CD14-positive monocyte (primary cell): ENCODE data around the gene CKM. TPM values are rescaled to one million over a fixed set of nuclear protein-coding genes. Genes with fewer than 3 reads are reported as not detected.

Experiments
- DNase-seq, 3 donors: peaks; one replicate each; pipeline ENCODE4 v3.0.0-alpha.2; 2011 to 2022
- H2AFZ ChIP-seq: 2 replicates; pipeline ENCODE4 v1.6.0; 2012; ENCODE audit warnings: mild to moderate bottlenecking, low read depth, low read length, inconsistent platforms; ENCODE audit not compliant: insufficient read depth, poor library complexity, severe bottlenecking
- H3K27ac ChIP-seq, 2 donors: 1 replicate in 1 of 2; 2 replicates in 1 of 2; pipeline ENCODE4 v1.5.1; 2012 to 2013; ENCODE audit warnings: low read length in 2 of 2, control low read depth in 1 of 2, inconsistent platforms in 1 of 2, low read depth in 1 of 2, mild to moderate bottlenecking in 1 of 2
- H3K27me3 ChIP-seq, 2 donors: one replicate each; pipeline versions ENCODE4 v1.6.0 to v1.6.1; 2011 to 2013; ENCODE audit warnings: low read length in 2 of 2; ENCODE audit not compliant: control insufficient read depth in 2 of 2, insufficient read depth in 2 of 2
- H3K36me3 ChIP-seq, 2 donors: replicated peaks in 1 of 2; 1 replicate in 1 of 2; 2 replicates in 1 of 2; pipeline versions ENCODE4 v1.5.1 to v1.6.1; 2012 to 2013; ENCODE audit warnings: low read length in 2 of 2, control low read depth in 1 of 2, inconsistent platforms in 1 of 2, mild to moderate bottlenecking in 1 of 2; ENCODE audit not compliant: insufficient read depth in 2 of 2, control insufficient read depth in 1 of 2
- H3K4me1 ChIP-seq, 2 donors: 1 replicate in 1 of 2; 2 replicates in 1 of 2; pipeline versions ENCODE4 v1.5.1 to v1.6.1; 2012 to 2013; ENCODE audit warnings: low read length in 2 of 2, control low read depth in 1 of 2, inconsistent platforms in 1 of 2, mild to moderate bottlenecking in 1 of 2, moderate library complexity in 1 of 2; ENCODE audit not compliant: insufficient read depth in 2 of 2, control insufficient read depth in 1 of 2
- H3K4me2 ChIP-seq: replicated peaks from 2 replicates; pipeline ENCODE3; 2012; ENCODE audit warnings: low read length, moderate library complexity, mild to moderate bottlenecking; ENCODE audit not compliant: poor library complexity, severe bottlenecking; ENCODE audit errors: extremely low read depth
- H3K4me3 ChIP-seq, 3 experiments: fragments of 200-600 bp in 1 of 3; sonication (generic) in 1 of 3; replicated peaks in 1 of 3; 1 replicate in 2 of 3; 2 replicates in 1 of 3; pipeline ENCODE4 v1.5.1; 2011 to 2013; ENCODE audit warnings: low read length in 3 of 3, mild to moderate bottlenecking in 3 of 3, control low read depth in 2 of 3, low read depth in 2 of 3, inconsistent platforms in 1 of 3, moderate library complexity in 1 of 3
- H3K79me2 ChIP-seq: 2 replicates; pipeline ENCODE4 v1.6.0; 2012; ENCODE audit warnings: mild to moderate bottlenecking, control low read depth, inconsistent platforms, low read length, moderate library complexity; ENCODE audit not compliant: insufficient read depth
- H3K9ac ChIP-seq: 2 replicates; pipeline ENCODE4 v1.6.0; 2017; ENCODE audit warnings: low read length, mild to moderate bottlenecking; ENCODE audit not compliant: insufficient read depth, poor library complexity, severe bottlenecking
- H3K9me3 ChIP-seq, 2 donors: replicated peaks in 1 of 2; 1 replicate in 1 of 2; 2 replicates in 1 of 2; pipeline versions ENCODE4 v1.5.1 to v1.6.1; 2012 to 2013; ENCODE audit warnings: low read length in 2 of 2, control low read depth in 1 of 2; ENCODE audit not compliant: control insufficient read depth in 1 of 2, insufficient read depth in 1 of 2
- H4K20me1 ChIP-seq: 2 replicates; pipeline ENCODE4 v1.6.0; 2012; ENCODE audit warnings: mild to moderate bottlenecking, low read length, control low read depth, moderate library complexity; ENCODE audit not compliant: insufficient read depth
- H3K27ac Mint-ChIP-seq, 7 donors: one replicate each; pipeline ENCODE4 v1.8.0; 2020; ENCODE audit warnings: mild to moderate bottlenecking in 7 of 7, mixed read lengths in 7 of 7, moderate library complexity in 6 of 7, inconsistent platforms in 2 of 7
- H3K27me3 Mint-ChIP-seq, 3 donors: one replicate each; pipeline ENCODE4 v1.8.0; 2021 to 2022; ENCODE audit warnings: low read depth in 3 of 3, mild to moderate bottlenecking in 3 of 3, mixed read lengths in 3 of 3, moderate library complexity in 3 of 3, inconsistent platforms in 1 of 3
- H3K36me3 Mint-ChIP-seq, 2 donors: one replicate each; pipeline ENCODE4 v1.8.0; 2020; ENCODE audit warnings: mixed read lengths in 2 of 2, inconsistent platforms in 1 of 2, mild to moderate bottlenecking in 1 of 2
- H3K4me1 Mint-ChIP-seq: one replicate; pipeline ENCODE4 v1.8.0; 2020; ENCODE audit warnings: mild to moderate bottlenecking, mixed read lengths
- H3K4me3 Mint-ChIP-seq, 2 donors: one replicate each; pipeline ENCODE4 v1.8.0; 2020; ENCODE audit warnings: mild to moderate bottlenecking in 2 of 2, mixed read lengths in 2 of 2, moderate library complexity in 1 of 2
- H3K9me3 Mint-ChIP-seq, 7 donors: one replicate each; pipeline ENCODE4 v1.8.0; 2020 to 2022; ENCODE audit warnings: mixed read lengths in 7 of 7, mild to moderate bottlenecking in 6 of 7, moderate library complexity in 6 of 7, inconsistent platforms in 2 of 7
- CTCF ChIP-seq: fragments of 200-600 bp; IDR thresholded peaks from one replicate; pipeline ENCODE4 v1.8.0; 2022; ENCODE audit warnings: antibody characterized with exemption, mild to moderate bottlenecking
- WGBS: methylation state at CpG from one replicate; pipeline ENCODE4 v1.1.5; 2013; ENCODE audit warnings: missing lambda C conversion rate; ENCODE audit not compliant: insufficient coverage; 5-methylcytosine and 5-hydroxymethylcytosine counted together
- intact Hi-C, 2 donors: fragments of 100-400 bp; cut with micrococcal nuclease; formaldehyde crosslinking; loops; one replicate each; pipeline versions ENCODE4 v1.15.0 to v1.15.1; 2023
- polyA plus RNA-seq, 3 donors: library from polyadenylated mRNA; depleted of rRNA in 1 of 3; unstranded in 2 of 3; stranded (reverse) in 1 of 3; fragments of 300-500 nt in 2 of 3; fragments of >200 nt in 1 of 3; fragmentation: Illumina TruSeq in 2 of 3; gene quantifications; 1 replicate in 2 of 3; 2 replicates in 1 of 3; pipeline ENCODE4 v1.2.3, GENCODE V29; 2012 to 2021

Gene CKM
- polyA plus RNA-seq, 3 donors, result 0.17 to 0.50 (median 0.24) TPM

GRCh38 chr19:45264781-45265317 is 57.8 kb downstream of the CKM start:
- peaks cover 32 to 68% of the 10 kb centered on the region in 2 donors for H3K36me3 Mint-ChIP-seq
- Histone ChIP-seq H3K4me3 (no peak overlapping the region), H3K79me2 (no peaks in the 10 kb centered on the region), H3K4me1 (no peaks in the 10 kb centered on the region), H2AFZ (no peak overlapping the region), H3K36me3 (peaks cover 19 to 35% of the 10 kb centered on the region in 2 donors), H3K4me2 (no peak overlapping the region), H3K9ac (no peak overlapping the region), H3K27ac (no peak overlapping the region), H3K27me3 (no peaks in the 10 kb centered on the region), H3K9me3 (no peaks in the 10 kb centered on the region), H4K20me1 (no peaks in the 10 kb centered on the region)
- no peak for DNase-seq
- no peaks in the 10 kb centered on the region for H3K4me1 Mint-ChIP-seq
- no peak overlapping the region for H3K4me3 Mint-ChIP-seq
- 98% methylated on average over 18 of the region's 19 CpGs for WGBS
- peaks cover 0 to 2% (median 0%) of the 10 kb centered on the region in 7 donors for H3K9me3 Mint-ChIP-seq
- intact Hi-C loops, result no loop called here
- no peak overlapping the region for H3K27ac Mint-ChIP-seq
- TF ChIP-seq CTCF, result no peak
- H3K27me3 Mint-ChIP-seq, result peaks cover 0 to 3% (median 0%) of the 10 kb centered on the region in 3 donors

GRCh38 chr19:45263013-45263412 is 59.7 kb downstream of the CKM start:
- no peak overlapping the region for H3K27ac Mint-ChIP-seq
- DNase-seq, result no peak
- peaks cover 0 to 2% (median 0%) of the 10 kb centered on the region in 7 donors for H3K9me3 Mint-ChIP-seq
- intact Hi-C loops, result no loop called here
- H3K27me3 ChIP-seq, result no peaks in the 10 kb centered on the region
- no peak overlapping the region for H3K4me3 ChIP-seq
- H3K4me1 Mint-ChIP-seq, result no peaks in the 10 kb centered on the region
- H3K9ac ChIP-seq, result no peak overlapping the region
- H3K79me2 ChIP-seq, result no peaks in the 10 kb centered on the region
- TF ChIP-seq CTCF, result no peak
- no peak overlapping the region for H3K4me2 ChIP-seq
- H4K20me1 ChIP-seq, result no peaks in the 10 kb centered on the region
- no peak overlapping the region for H3K27ac ChIP-seq
- no peak overlapping the region for H2AFZ ChIP-seq
- peaks cover 12 to 34% of the 10 kb centered on the region in 2 donors for H3K36me3 ChIP-seq
- WGBS, result 95% methylated on average over 3 of the region's 11 CpGs
- H3K36me3 Mint-ChIP-seq, result peaks cover 29 to 64% of the 10 kb centered on the region in 2 donors
- H3K27me3 Mint-ChIP-seq, result peaks cover 0 to 5% (median 0%) of the 10 kb centered on the region in 3 donors
- H3K9me3 ChIP-seq, result no peaks in the 10 kb centered on the region
- no peak overlapping the region for H3K4me3 Mint-ChIP-seq
- no peaks in the 10 kb centered on the region for H3K4me1 ChIP-seq
